Measurements from ENCODE around the gene MIXL1. TPM values are rescaled to one million over a fixed set of nuclear protein-coding genes. Genes with fewer than 3 reads are reported as not detected.

The MIXL1 gene
- total RNA-seq, 2 experiments from 2014 or later, result 0.82 to 2.7 TPM

GRCh38 chr1:226216056-226216455, 7.4 kb upstream of the MIXL1 start:
- ChIA-PET CTCF (ENCODE audit: unreplicated experiment) (no interaction called here), POLR2A (no interaction called here)
- H3K4me2 ChIP-seq (ENCODE audit: low read length), result no peak overlapping the region
- no peak for DNase-seq (ENCODE audit: low spot score)
- no peaks in the 10 kb centered on the region for H4K20me1 ChIP-seq (ENCODE audit: insufficient read depth, low read length)
- intact Hi-C loops (cut with micrococcal nuclease; ENCODE audit: unreplicated experiment), result no loop called here
- TF ChIP-seq, protein P1, sequence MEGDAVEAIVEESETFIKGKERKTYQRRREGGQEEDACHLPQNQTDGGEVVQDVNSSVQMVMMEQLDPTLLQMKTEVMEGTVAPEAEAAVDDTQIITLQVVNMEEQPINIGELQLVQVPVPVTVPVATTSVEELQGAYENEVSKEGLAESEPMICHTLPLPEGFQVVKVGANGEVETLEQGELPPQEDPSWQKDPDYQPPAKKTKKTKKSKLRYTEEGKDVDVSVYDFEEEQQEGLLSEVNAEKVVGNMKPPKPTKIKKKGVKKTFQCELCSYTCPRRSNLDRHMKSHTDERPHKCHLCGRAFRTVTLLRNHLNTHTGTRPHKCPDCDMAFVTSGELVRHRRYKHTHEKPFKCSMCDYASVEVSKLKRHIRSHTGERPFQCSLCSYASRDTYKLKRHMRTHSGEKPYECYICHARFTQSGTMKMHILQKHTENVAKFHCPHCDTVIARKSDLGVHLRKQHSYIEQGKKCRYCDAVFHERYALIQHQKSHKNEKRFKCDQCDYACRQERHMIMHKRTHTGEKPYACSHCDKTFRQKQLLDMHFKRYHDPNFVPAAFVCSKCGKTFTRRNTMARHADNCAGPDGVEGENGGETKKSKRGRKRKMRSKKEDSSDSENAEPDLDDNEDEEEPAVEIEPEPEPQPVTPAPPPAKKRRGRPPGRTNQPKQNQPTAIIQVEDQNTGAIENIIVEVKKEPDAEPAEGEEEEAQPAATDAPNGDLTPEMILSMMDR (conservative IDR thresholded peaks at IDR 0.05; ENCODE audit: low read length), result no peak
- TF ChIP-seq EZH2phosphoT487 (IDR thresholded peaks at IDR 0.05; ENCODE audit: borderline replicate concordance, low read depth, low read length), result no peak
- no peaks in the 10 kb centered on the region for H3K36me3 ChIP-seq (ENCODE audit: insufficient read depth, low read length)
- H2AFZ ChIP-seq (ENCODE audit: low read length), result no peak overlapping the region
- H3K4me3 ChIP-seq (ENCODE audit: low read depth, low read length, poor library complexity, severe bottlenecking), result no peak overlapping the region
- peaks cover 26% of the 10 kb centered on the region for H3K4me1 ChIP-seq (ENCODE audit: insufficient read depth, low read length, poor library complexity, severe bottlenecking)
- H3K27ac ChIP-seq (ENCODE audit: low read depth, low read length, poor library complexity, severe bottlenecking), result no peak overlapping the region
- H3K9me2 ChIP-seq (ENCODE audit: insufficient read depth, low read length), result no peaks in the 10 kb centered on the region
- H3K9me3 ChIP-seq (ENCODE audit: low read length), result no peaks in the 10 kb centered on the region
- H3K79me2 ChIP-seq (ENCODE audit: insufficient read depth, low read depth, low read length), result no peaks in the 10 kb centered on the region
- BruUV-seq (replicated peaks), result no TSS peak

- H4K20me1 ChIP-seq (ENCODE audit: insufficient read depth, low read length), result no peaks in the 10 kb centered on the region
- no peak overlapping the region for H3K4me3 ChIP-seq (ENCODE audit: low read depth, low read length, poor library complexity, severe bottlenecking)
- POLR2A ChIA-PET, result no interaction called here
- no peak overlapping the region for H3K27ac ChIP-seq (ENCODE audit: low read depth, low read length, poor library complexity, severe bottlenecking)
- no peaks in the 10 kb centered on the region for H3K79me2 ChIP-seq (ENCODE audit: insufficient read depth, low read depth, low read length)
- H2AFZ ChIP-seq (ENCODE audit: low read length), result no peak overlapping the region
- no TSS peak for BruUV-seq (replicated peaks)
- peaks cover 25% of the 10 kb centered on the region for H3K4me1 ChIP-seq (ENCODE audit: insufficient read depth, low read length, poor library complexity, severe bottlenecking)
- no peak overlapping the region for H3K4me2 ChIP-seq (ENCODE audit: low read length)
- no peaks in the 10 kb centered on the region for H3K9me2 ChIP-seq (ENCODE audit: insufficient read depth, low read length)
- no peaks in the 10 kb centered on the region for H3K36me3 ChIP-seq (ENCODE audit: insufficient read depth, low read length)
- no peaks in the 10 kb centered on the region for H3K9me3 ChIP-seq (ENCODE audit: low read length)
- CTCF ChIA-PET (ENCODE audit: unreplicated experiment), result no interaction called here
- TF ChIP-seq EZH2phosphoT487 (IDR thresholded peaks at IDR 0.05; ENCODE audit: borderline replicate concordance, low read depth, low read length), result no peak
- TF ChIP-seq, protein P1 (conservative IDR thresholded peaks at IDR 0.05; ENCODE audit: low read length), result no peak
- intact Hi-C loops (cut with micrococcal nuclease; ENCODE audit: unreplicated experiment), result no loop called here
- no peak for DNase-seq (ENCODE audit: low spot score)
Observed at GRCh38 chr1:226217273-226217672, 6.2 kb upstream of the MIXL1 start.

- intact Hi-C loops (cut with micrococcal nuclease; ENCODE audit: unreplicated experiment), result loop anchor here (5.0 kb wide), 1 partner anchor 52 kb away; no protein-coding TSS in a partner anchor
- H3K79me2 ChIP-seq (ENCODE audit: insufficient read depth, low read depth, low read length), result no peaks in the 10 kb centered on the region
- no TSS peak for BruUV-seq (replicated peaks)
- TF ChIP-seq, protein P1 (conservative IDR thresholded peaks at IDR 0.05; ENCODE audit: low read length), result no peak
- TF ChIP-seq EZH2phosphoT487 (IDR thresholded peaks at IDR 0.05; ENCODE audit: borderline replicate concordance, low read depth, low read length), result no peak
- POLR2A ChIA-PET, result no interaction called here
- H2AFZ ChIP-seq (ENCODE audit: low read length), result peak overlapping the region; percentile 63; the same call in 1 of the 2 replicates
- peaks cover 22% of the 10 kb centered on the region for H3K4me1 ChIP-seq (ENCODE audit: insufficient read depth, low read length, poor library complexity, severe bottlenecking)
- CTCF ChIA-PET (ENCODE audit: unreplicated experiment), result no interaction called here
- H3K36me3 ChIP-seq (ENCODE audit: insufficient read depth, low read length), result no peaks in the 10 kb centered on the region
- no peaks in the 10 kb centered on the region for H3K9me3 ChIP-seq (ENCODE audit: low read length)
- no peaks in the 10 kb centered on the region for H4K20me1 ChIP-seq (ENCODE audit: insufficient read depth, low read length)
- DNase-seq (ENCODE audit: low spot score), result no peak
- no peak overlapping the region for H3K27ac ChIP-seq (ENCODE audit: low read depth, low read length, poor library complexity, severe bottlenecking)
- H3K4me2 ChIP-seq (ENCODE audit: low read length), result no peak overlapping the region
- H3K4me3 ChIP-seq (ENCODE audit: low read depth, low read length, poor library complexity, severe bottlenecking), result no peak overlapping the region
- no peaks in the 10 kb centered on the region for H3K9me2 ChIP-seq (ENCODE audit: insufficient read depth, low read length)
Observed at GRCh38 chr1:226220473-226221189, 2.8 kb upstream of the MIXL1 start.
